ENCODE results near the gene HDAC4.

The HDAC4 gene

DNA sequence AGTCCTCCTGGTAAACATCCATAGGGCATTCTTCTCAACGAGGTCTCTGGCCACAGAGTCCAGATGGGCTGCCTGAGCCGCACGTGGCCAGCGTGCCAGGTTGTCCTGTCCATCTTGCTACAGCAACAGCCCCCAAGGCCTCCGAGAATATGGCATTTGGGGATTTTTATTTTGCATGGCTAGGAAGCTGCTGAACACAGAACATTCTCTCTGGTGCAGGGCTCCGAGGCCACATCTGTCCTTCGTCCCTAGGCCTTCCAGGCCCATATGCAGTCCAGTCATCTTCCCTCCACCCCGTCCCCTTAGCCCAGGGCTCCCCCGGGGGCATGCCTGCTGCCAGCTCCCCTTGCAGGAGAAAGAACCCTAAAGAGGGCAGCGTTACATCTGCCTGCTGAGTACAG lies 2.3 kb downstream of the HDAC4 start:
- DNase-seq (ENCODE audit: low read depth in 1 of 2, low spot score in 1 of 2), result no peak

DNA sequence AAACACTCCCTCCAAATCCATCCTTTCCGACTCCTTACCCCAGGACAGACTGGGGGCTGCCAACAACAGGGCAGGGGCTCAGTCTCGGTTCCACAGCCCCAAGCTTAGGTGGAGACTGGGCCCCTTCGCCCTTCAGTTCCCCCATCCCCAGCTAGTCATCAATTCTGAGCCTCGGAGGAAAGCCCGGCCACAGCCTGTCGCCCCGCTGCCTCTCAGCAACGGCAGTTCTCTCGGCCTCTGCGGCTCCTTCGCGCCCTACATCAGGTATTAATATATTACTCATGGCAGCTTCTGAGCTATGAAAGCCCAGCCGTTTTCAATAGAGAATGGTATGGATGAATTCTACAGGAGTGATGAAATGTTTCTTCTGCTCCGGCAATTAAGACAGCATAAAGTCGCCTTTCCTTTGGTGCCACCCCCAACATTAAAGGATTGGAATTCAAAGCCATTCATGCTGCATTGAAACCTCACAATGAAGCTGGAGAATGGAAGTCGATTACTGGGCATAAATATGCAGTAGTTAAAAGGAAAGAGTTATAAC lies 2.8 kb downstream of the HDAC4 start:
- DNase-seq (ENCODE audit: low read depth in 1 of 2, low spot score in 1 of 2), result no peak

DNA sequence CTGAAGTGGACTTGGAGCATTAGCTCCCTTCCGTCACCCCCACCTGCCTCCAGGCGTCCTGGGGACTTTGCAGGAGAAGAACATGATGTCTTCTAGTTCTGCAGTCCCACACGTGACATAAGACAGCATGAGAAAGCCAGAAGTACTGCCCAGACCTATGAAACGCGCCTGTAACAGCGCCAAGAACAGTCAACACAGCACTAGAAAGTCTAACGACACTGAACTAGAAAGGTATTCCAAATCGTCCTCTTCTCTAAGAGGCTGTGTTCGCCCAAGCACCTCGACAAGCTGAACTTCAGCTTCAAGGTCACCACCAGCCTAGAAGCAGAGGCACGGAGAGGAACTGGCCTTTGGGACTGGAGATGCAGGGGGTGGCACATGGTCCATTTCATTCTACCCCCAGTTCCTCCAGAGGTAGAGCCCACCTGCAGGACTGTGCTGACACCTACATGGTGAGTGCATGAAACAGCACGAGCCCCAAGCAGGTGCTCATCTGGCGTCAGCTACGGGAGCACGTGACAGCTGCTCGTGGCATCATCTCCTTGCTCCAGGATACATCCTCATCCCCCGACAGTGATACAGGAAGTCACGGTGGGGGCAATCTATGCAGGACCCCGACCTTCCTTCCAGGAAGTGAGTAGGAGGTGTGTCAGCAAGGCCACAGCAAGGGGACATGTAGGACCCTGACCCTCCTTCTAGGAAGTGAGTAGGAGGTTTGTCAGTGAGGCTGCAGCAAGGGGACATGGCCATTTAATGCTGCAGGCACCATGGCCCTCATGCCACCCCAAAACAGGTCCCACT lies 3.7 kb downstream of the HDAC4 start:
- DNase-seq (ENCODE audit: low read depth in 1 of 2, low spot score in 1 of 2), result no peak

DNA sequence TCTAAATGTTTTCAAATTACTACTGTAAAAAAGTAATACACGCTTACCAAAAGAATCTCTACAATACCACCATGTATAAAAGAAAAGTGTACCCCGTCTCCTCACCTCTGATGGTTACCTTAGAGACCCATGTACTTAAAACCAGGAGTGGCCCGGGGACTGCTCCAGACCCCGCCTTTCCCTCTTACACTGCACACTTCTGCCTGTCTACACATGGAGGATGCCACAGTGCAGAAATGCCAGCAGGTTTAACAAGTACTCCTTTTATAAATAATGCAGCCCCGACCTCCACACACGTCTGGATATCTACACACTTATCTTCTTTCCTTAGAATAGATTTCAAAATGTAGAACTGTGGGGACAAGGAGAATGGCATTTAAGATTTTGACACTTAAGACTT lies 5.3 kb downstream of the HDAC4 start:
- DNase-seq (ENCODE audit: low read depth in 1 of 2, low spot score in 1 of 2), result no peak

DNA sequence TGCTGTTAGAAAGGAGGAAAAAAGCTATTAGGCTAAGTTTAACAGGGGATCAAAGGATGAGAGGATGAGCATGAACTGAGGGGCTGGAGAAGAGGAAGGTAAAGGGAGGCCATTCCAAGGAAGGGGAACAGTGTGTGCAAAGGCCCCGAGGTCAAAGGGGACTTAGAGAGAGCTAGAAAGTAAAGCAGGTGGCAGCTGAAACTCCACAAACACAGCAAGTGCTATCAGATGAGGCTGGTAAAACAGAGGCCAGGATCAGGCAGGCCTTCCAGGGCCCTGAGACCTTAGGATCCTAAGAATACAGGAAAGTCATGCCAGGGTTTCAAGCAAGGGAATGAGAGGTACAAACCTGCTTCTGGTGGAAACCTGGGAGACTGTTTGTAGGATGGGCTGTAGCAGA lies 5.8 kb downstream of the HDAC4 start:
- DNase-seq (ENCODE audit: low read depth in 1 of 2, low spot score in 1 of 2), result no peak

DNA sequence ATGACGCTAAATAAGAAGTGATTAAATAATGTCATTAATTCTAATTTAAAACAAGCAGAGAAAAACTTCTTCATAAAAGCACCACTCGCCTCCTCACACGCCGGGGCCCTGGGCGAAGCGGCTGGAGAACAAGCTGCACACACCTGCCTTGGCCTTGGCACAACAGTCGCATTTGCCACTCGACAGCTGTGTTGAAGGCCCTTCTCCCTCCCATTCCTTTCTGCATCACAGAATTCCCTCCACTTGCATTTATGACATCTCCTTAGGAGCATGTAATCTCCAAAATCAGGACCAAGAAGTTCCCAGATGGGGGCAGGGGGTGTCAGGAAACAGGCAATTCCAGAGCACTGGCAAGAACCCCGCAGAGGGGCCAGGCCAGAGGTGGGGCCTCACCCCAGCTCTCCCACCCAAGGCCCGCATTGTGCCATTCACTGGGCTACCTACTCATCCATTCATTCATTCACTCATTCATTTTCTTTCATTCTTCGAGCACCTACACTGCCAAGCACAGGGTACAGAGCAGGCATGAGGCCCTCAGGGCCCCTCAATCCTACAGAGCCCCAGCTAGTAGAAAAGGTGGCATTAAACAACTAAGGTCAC lies 6.4 kb downstream of the HDAC4 start:
- DNase-seq (ENCODE audit: low read depth in 1 of 2, low spot score in 1 of 2), result no peak

DNA sequence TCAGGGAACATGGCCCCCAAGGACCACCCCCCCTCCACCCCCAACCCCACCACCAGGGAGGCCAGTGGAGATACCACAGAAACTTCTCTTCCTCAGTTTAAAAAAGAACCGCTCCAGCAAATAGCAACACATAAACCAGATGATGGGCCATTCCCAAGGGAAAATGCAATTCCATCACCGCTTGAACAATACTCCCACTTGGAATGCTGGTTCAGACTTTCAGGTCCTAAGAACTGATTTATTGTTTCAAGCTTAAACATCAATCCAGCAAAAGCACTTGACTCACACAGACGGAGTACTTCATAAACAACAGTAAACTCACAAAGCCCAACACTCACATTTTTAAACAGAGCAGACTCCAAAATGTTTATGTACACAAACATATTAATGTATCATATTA lies 6.9 kb downstream of the HDAC4 start:
- no peak for DNase-seq (ENCODE audit: low read depth in 1 of 2, low spot score in 1 of 2)

DNA sequence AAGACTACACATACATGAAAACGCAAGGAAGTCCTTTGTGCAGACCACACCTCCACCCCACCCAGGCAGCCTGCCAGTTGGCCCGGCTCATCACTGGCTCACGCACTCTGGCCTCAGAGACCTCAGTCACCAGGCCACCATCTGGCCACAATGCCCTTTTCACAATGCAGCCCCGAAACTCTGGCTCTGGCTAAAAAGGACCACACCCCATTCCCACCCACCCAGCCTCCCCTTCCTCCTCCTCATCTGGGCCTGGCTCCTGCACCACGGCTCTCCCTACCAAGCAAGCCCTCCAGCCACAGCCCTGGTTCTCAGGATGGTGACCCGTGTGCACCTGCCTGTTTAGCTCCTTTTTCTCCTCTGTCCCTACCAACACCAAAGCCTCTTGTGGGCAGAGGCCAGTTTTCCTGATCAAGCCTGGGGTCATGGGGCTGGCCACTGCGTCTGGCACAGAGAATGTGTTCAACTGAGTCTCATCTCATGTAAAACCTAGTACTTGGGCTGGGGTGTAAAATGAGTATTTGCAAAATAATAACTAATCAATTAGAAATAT lies 7.4 kb downstream of the HDAC4 start:
- no peak for DNase-seq (ENCODE audit: low read depth in 1 of 2, low spot score in 1 of 2)

DNA sequence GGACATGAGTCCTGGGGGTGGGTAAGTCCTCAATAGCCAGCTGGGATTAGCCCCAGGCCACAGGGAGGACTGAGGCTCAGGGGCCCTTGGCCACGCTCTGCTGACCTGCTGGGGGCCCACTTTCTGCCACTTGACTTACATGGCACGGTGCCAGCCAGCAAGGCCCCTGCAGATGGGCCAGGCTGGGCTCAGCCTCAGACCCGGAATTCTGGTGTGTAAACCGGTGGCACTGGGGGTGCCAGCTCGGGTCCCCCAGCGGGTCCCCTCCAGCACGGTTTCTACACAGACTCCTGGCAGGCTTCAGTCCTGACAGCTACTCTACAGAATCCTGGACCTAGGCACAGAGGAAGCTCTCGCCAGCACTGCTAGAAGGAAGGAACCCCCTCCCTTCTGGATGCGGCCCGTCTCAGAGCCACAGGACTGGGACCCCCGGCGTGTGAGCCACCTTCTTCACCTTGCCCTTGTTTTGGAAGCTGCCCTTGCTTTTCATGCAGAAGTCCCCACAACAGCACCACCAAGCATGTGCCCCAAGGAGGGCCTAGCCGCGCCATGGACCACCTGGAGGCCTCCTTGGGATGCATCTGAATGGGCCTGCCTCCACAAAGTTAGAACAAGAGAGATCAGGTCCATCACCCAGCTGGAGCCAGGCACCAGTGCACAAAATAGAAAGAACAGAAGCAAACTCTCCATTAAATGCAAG lies 8.0 kb downstream of the HDAC4 start:
- DNase-seq (ENCODE audit: low read depth in 1 of 2, low spot score in 1 of 2), result no peak

DNA sequence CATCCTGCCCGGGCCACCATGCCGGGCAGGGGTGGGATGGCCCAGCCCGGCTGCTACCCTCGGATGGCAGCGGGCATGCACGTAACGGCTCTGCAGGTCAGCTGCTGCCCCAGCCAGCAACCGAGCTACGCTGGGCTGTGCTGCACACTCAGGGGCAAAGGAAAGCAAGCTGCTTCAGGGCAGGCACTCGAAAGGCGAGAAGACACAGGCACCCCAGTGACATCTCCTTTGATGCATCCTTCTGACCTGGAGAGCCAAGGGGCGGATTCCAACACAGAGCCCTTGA lies 8.8 kb downstream of the HDAC4 start:
- DNase-seq (ENCODE audit: low read depth in 1 of 2, low spot score in 1 of 2), result no peak

DNA sequence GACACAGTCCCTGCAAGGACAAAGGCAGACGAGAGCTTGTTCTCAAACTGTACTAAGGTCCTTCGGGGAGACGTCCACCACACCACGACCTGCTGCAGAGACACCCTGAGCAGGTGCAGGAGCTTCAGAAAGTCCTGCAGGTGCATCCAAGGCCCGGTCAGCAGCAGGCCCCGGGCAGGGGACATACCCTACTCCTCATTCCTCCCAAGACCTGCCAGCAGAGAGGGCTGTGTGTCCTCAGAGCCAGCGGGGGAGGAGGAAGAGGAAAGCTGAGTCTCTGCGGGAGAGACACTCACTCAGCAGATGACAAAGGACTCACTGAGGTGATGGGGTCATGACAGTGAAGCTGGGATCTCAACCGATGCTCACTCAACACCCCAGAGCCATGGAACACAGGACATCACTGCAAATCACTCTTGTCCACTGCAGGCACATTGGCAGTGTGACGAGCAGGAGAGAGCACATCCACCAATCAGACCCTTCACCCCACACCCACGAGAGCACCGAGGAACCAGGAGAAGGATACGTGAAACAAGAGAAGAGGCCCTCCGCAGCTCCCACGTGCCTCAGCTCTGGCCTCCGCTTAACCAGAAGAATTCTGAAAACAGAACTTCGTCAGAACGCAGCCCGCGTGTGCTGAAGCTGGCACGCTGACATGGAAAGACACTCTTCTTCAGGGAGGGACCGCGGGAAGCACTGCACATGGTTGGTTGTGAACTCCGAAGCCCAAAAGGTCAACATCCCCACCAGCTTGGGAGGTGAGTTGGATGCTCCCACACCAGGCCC lies 9.3 kb downstream of the HDAC4 start:
- DNase-seq (ENCODE audit: low read depth in 1 of 2, low spot score in 1 of 2), result no peak

DNA sequence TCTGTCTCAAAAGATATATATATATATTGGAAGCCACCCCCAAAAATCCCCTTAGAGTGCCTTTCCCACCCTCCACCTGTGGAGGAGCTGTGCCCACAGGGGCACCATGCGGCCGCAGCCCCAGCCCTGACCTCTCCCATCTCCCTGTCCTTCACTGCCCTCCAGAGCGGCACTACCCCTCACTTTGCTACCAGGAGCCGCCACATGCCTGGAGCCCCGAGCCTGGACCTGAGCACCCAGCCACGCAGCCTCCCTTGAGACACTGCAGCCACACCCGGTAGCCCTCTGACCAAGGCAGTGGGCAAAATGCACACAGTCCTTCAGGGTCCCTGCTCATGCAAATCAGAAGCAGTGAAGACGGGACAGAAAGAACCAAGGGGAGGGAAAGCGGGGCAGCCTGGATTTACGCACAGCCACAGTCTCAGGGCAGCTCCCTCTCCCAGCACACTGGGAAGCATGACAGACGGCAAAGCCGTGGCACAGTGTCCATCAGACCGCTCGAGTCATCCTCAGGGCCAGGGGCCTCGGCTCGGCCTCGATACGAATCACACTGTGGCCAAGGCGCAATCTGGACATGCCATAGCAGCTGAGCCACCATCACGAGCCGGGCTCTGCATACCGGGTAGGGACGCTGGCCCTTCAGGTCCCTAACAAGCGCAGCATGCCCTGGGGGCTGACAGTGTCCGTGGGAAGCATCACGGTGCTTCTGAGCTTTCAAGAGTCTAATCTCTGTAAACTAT lies 10.1 kb downstream of the HDAC4 start:
- no peak for DNase-seq (ENCODE audit: low read depth in 1 of 2, low spot score in 1 of 2)

DNA sequence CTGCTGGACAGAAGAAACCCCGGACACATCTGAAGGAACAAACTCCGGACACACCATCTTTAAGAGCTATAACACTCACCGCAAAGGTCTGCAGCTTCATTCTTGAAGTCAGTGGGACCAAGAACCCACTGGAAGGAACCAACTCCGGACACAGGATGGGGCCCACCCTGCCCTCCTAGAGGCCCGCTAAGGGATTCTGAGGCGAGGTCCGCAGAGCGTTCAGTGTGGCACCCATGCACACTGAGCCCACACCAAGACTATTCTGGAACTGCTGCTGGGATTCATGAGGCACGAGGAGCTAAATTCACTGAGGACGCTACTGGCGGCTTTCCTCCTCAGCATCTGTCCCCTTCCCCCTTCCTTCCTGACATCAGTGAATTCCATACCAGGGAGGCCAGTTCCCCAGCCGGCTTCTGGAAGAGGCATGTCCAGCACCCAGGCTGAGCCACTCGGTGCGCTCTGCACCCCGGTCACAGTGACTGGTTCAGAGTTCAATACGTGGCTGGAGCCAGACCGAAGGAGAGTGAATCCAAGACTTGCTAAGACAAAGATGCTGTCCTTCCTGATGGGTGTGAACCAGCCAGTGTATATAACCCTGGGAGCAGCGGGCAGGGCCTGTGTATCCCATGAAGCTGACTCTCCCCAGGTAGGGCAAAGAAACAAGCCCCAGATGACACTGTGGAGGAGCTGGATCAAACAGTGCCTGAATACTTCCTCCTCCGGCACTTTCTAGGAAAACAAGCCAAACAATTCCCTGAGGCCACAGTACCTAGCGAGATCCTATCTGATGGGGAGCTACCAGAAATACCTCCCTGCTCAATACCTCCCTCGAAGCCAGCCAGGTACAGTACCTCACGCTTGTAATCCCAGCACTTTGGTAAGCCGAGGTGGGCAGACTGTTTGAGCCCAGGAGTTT lies 11.1 kb downstream of the HDAC4 start:
- no peak for DNase-seq (ENCODE audit: low read depth in 1 of 2, low spot score in 1 of 2)

DNA sequence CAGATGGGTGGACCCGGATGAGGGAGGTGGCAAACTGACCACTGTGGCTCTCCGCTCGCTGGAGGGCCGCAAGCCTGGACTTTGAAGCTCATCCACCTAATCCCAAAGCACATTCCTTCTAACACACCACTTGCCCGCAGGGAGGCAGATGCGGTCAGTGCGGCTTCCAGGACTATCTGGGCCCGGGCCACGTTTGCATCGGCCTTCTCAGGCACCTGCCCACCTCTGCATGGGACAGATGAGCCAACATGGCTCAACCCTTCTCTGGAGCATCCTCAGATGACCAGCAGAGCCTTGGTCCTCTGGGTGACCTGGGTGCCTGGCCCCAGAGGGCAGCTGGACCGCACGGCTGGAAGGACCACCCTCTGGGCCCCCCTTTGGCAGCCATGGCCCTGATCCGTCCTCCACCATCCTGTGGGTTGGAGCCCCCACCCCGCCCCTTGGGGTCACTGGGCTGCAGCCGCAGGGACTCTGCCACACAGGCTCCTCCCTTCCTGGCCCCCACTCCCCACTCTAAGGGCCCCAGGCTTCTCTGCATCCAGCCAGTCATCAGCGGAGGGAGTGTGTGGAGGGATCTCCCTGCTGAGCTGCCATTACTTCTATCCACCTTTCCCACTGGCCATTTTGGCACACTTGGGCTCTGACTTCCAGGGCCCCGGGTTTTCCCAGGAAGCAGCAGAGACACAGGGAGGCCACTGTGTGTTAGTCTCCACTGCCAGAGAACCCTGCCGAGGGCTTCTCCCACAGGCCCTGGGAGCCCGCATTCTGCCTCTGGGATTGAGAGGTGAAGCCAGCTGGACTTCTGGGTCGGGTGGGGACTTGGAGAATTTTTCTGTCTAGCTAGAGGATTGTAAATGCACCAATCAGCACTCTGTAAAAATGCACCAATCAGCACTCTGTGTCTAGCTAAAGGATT lies 12.3 kb downstream of the HDAC4 start:
- DNase-seq (ENCODE audit: low read depth in 1 of 2, low spot score in 1 of 2), result no peak

DNA sequence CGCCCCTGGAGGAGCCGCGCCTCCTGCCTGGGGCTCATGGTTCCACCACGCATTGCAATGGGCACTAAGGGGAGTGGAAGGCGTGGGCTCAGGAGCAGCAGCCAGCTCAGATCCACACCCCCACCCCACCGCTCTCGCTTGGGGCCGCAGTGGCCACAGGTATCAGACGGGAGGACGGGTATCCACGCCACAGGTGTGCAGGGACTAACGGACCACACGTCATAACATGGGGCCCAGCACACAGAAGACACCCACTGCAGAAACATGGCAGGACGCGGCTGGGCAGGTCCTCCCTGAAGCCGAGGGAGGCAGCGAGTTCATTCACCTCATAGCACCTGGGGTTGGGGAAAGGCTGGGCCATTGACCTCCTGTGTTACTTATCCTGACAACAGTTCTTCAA lies 13.0 kb downstream of the HDAC4 start:
- DNase-seq (ENCODE audit: low read depth in 1 of 2, low spot score in 1 of 2), result no peak

DNA sequence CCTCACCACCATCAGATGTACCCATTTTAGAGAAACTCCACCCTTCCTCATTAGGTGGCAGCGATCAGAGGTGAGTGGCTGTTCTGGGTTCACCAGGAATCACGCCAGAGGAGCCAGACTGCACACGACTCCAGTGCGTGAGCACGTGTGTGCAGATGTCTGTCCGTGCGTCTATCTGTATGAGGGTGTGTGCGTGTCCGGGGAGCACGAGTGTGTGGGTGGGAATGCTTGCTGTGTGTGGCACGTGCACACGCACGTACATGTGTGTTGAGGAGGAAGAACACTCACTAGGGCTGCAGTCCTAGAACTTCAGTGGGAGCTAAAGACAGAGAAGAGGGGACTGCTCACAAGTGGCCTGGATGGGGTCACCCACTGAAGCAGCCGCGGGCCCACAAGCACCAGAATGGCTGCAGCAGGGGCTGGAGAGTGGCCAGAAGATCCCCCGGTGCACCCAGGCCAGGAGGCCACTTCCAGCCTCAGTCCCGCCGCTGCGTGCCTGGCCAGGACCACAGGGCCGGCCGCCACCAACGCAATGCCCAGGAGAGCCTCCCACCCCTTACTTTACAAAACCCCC lies 13.9 kb downstream of the HDAC4 start:
- DNase-seq (ENCODE audit: low read depth in 1 of 2, low spot score in 1 of 2), result no peak

DNA sequence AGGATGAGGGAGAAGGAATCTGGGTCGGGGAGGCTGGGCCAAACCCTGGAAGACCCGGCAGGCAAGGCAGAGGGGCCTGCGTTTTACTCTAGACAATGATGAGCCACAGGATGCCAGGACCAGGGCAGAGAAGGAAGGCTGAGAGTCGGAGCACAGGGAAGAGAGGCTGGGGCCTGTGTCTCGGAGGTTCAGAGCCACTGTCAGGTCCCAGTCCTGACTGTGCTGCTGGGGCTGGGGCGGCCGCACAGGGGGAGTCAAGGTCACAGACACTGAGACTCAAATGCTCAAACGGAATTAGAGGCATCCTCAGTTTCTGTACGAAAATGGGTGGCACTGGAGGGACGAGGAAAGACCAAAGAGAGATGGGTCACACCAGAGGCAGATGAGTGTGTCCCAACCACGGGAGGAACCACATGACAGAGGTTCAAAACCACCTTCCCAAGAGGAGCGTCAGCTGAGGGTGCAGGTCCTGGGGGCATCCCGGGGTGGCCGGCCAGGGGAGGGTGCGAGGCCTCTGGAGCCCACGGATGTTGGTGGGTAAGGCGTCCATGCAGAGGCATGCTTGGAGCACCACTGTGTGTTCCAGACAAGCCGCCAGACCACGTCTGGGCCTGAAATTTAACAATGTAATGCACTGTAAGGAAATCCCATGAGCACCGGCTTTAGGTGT lies 14.7 kb downstream of the HDAC4 start:
- no peak for DNase-seq (ENCODE audit: low read depth in 1 of 2, low spot score in 1 of 2)

Measured in activated CD4-positive, alpha-beta T cell treated with anti-CD3 and anti-CD28 coated beads, Interleukin-2, amount 50 U/mL, for 24 hours (primary cell).